ENCODE measurements around the gene CERCAM.

CERCAM gene

GRCh38 chr9:128459011-128459410 lies 38.4 kb downstream of the CERCAM start:
- H3K4me1 ChIP-seq (ENCODE audit: control insufficient read depth, insufficient read depth, low read length, unreplicated experiment) = peaks cover 5% of the 10 kb centered on the region
- no peaks in the 10 kb centered on the region for H3K27me3 ChIP-seq (ENCODE audit: insufficient read depth, low read length)
- H3K4me3 ChIP-seq (ENCODE audit: low read depth, low read length) = no peak overlapping the region
- peaks cover 14% of the 10 kb centered on the region for H3K79me2 ChIP-seq (ENCODE audit: control insufficient read depth, insufficient read depth, low read length, unreplicated experiment)
- H3K27ac ChIP-seq (ENCODE audit: low read depth, low read length) = no peak overlapping the region
- no peak overlapping the region for H2AFZ ChIP-seq (ENCODE audit: low read length, unreplicated experiment)
- H3K36me3 ChIP-seq (ENCODE audit: insufficient read depth, low read length) = no peaks in the 10 kb centered on the region

DNA sequence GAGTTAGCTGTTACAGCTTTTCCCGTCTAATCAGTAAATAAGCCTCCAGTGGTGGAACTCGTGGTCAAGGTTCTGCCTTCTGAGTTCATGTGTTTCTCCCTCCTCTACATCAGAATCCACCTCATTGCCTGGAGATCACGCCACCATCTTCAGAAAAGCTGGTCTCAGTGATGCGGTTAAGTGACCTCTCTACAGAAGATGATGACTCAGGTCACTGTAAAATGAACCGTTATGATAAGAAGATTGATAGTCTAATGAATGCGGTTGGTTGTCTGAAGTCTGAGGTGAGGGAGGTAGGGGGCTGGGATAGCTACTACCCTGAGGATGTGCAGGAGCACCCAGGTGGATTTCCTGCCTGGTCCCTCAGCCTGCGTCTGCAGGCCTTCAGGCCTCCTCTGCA lies 48.4 kb downstream of the CERCAM start:
- H3K27ac ChIP-seq (ENCODE audit: low read depth, low read length) = no peak overlapping the region
- H3K79me2 ChIP-seq (ENCODE audit: control insufficient read depth, insufficient read depth, low read length, unreplicated experiment) = no peaks in the 10 kb centered on the region
- no peak overlapping the region for H3K4me3 ChIP-seq (ENCODE audit: low read depth, low read length)
- peaks cover 7% of the 10 kb centered on the region for H3K4me1 ChIP-seq (ENCODE audit: control insufficient read depth, insufficient read depth, low read length, unreplicated experiment)
- H2AFZ ChIP-seq (ENCODE audit: low read length, unreplicated experiment) = no peak overlapping the region
- no peaks in the 10 kb centered on the region for H3K27me3 ChIP-seq (ENCODE audit: insufficient read depth, low read length)
- H3K36me3 ChIP-seq (ENCODE audit: insufficient read depth, low read length) = no peaks in the 10 kb centered on the region; the same call in 1 of the 2 replicates

DNA sequence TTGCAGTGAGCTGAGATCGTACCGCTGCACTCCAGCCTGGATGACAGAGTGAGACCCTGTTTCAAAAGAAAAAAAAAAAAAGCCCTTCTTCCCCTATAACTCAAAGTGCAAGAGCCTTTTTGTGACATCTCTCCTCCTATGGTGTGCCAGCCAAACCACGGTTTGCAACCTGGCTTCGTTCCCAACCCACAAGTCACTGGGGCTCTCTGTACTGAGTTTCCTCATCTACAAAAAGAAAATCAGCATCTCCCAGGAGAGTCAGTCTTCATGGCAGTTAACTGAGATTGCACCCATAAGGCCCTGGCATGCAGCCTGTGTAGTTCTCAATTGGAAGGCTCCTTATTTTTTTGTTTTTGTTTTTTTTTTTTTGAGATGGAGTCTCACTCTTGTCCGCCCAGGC lies 49.9 kb downstream of the CERCAM start:
- Histone ChIP-seq H3K79me2 (ENCODE audit: control insufficient read depth, insufficient read depth, low read length, unreplicated experiment) (no peaks in the 10 kb centered on the region), H3K4me1 (ENCODE audit: control insufficient read depth, insufficient read depth, low read length, unreplicated experiment) (peaks cover 7% of the 10 kb centered on the region), H3K27ac (ENCODE audit: low read depth, low read length) (no peak overlapping the region), H3K4me3 (ENCODE audit: low read depth, low read length) (no peak overlapping the region), H2AFZ (ENCODE audit: low read length, unreplicated experiment) (no peak overlapping the region), H3K27me3 (ENCODE audit: insufficient read depth, low read length) (no peaks in the 10 kb centered on the region), H3K36me3 (ENCODE audit: insufficient read depth, low read length) (0 out of 2 replicates have a peak, but pooled peaks cover 3% of the 10 kb centered on the region)

DNA sequence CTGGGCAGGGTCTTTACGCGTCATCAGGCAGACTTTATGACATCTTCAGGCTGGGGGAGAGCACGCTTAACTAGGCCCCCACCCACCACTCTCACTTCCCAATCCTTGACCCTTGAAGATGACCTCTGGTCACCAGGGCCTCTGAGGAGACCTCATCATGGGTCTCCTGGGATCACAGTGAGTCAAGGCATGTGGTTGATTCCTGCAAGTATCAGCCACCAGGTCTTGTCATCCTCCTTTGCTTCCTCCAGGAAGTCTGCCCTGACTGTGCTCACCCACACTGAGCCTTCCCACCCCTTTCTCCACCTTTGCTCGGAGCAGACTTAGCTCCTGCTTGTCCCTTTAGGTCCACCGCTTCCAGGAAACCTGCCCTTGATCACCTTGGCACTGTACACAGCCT lies 52.4 kb downstream of the CERCAM start:
- Histone ChIP-seq H3K4me1 (ENCODE audit: control insufficient read depth, insufficient read depth, low read length, unreplicated experiment) (peaks cover 7% of the 10 kb centered on the region), H2AFZ (ENCODE audit: low read length, unreplicated experiment) (no peak overlapping the region), H3K79me2 (ENCODE audit: control insufficient read depth, insufficient read depth, low read length, unreplicated experiment) (no peaks in the 10 kb centered on the region), H3K4me3 (ENCODE audit: low read depth, low read length) (no peak overlapping the region), H3K36me3 (ENCODE audit: insufficient read depth, low read length) (0 out of 2 replicates have a peak, but pooled peaks cover 3% of the 10 kb centered on the region), H3K27ac (ENCODE audit: low read depth, low read length) (no peak overlapping the region), H3K27me3 (ENCODE audit: insufficient read depth, low read length) (no peaks in the 10 kb centered on the region)

DNA sequence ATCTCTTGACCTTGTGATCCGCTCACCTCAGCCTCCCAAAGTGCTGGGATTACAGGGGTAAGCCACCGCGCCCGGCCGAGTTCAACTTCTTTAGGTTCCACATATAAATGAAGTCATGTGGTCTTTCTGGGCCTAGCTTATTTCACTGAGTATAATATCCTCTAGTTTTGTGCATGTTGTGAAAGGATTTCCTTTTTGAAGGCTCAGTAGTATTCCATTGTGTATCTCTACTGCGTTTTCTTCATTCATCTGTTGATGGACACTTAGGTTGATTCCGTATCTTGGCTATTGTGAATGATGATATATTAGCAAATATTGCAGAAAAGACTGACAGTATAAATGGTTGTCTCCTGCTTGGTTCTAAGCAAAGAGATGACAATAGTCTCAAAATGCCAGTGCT lies 55.2 kb downstream of the CERCAM start:
- Histone ChIP-seq H3K4me3 (ENCODE audit: low read depth, low read length) (no peak overlapping the region), H3K27ac (ENCODE audit: low read depth, low read length) (no peak overlapping the region), H2AFZ (ENCODE audit: low read length, unreplicated experiment) (no peak overlapping the region), H3K79me2 (ENCODE audit: control insufficient read depth, insufficient read depth, low read length, unreplicated experiment) (no peaks in the 10 kb centered on the region), H3K27me3 (ENCODE audit: insufficient read depth, low read length) (no peaks in the 10 kb centered on the region), H3K4me1 (ENCODE audit: control insufficient read depth, insufficient read depth, low read length, unreplicated experiment) (no peaks in the 10 kb centered on the region), H3K36me3 (ENCODE audit: insufficient read depth, low read length) (0 out of 2 replicates have a peak, but pooled peaks cover 5% of the 10 kb centered on the region)

GRCh38 chr9:128479262-128479661 lies 58.6 kb downstream of the CERCAM start:
- no peaks in the 10 kb centered on the region for H3K27me3 ChIP-seq (ENCODE audit: insufficient read depth, low read length)
- H3K4me3 ChIP-seq (ENCODE audit: low read depth, low read length) = no peak overlapping the region
- H3K36me3 ChIP-seq (ENCODE audit: insufficient read depth, low read length) = peaks cover 13% of the 10 kb centered on the region; the same call in 1 of the 2 replicates
- H3K27ac ChIP-seq (ENCODE audit: low read depth, low read length) = no peak overlapping the region
- no peak overlapping the region for H2AFZ ChIP-seq (ENCODE audit: low read length, unreplicated experiment)
- H3K4me1 ChIP-seq (ENCODE audit: control insufficient read depth, insufficient read depth, low read length, unreplicated experiment) = no peaks in the 10 kb centered on the region
- no peaks in the 10 kb centered on the region for H3K79me2 ChIP-seq (ENCODE audit: control insufficient read depth, insufficient read depth, low read length, unreplicated experiment)

GRCh38 chr9:128481561-128481960 lies 60.9 kb downstream of the CERCAM start:
- Histone ChIP-seq H3K4me1 (ENCODE audit: control insufficient read depth, insufficient read depth, low read length, unreplicated experiment) (no peaks in the 10 kb centered on the region), H2AFZ (ENCODE audit: low read length, unreplicated experiment) (no peak overlapping the region), H3K79me2 (ENCODE audit: control insufficient read depth, insufficient read depth, low read length, unreplicated experiment) (no peaks in the 10 kb centered on the region), H3K27me3 (ENCODE audit: insufficient read depth, low read length) (no peaks in the 10 kb centered on the region), H3K4me3 (ENCODE audit: low read depth, low read length) (no peak overlapping the region), H3K27ac (ENCODE audit: low read depth, low read length) (no peak overlapping the region), H3K36me3 (ENCODE audit: insufficient read depth, low read length) (peaks cover 17% of the 10 kb centered on the region; the same call in 1 of the 2 replicates)

GRCh38 chr9:128482186-128482585 lies 61.5 kb downstream of the CERCAM start:
- no peak overlapping the region for H3K4me3 ChIP-seq (ENCODE audit: low read depth, low read length)
- H3K79me2 ChIP-seq (ENCODE audit: control insufficient read depth, insufficient read depth, low read length, unreplicated experiment) = no peaks in the 10 kb centered on the region
- H2AFZ ChIP-seq (ENCODE audit: low read length, unreplicated experiment) = no peak overlapping the region
- H3K27me3 ChIP-seq (ENCODE audit: insufficient read depth, low read length) = no peaks in the 10 kb centered on the region
- H3K27ac ChIP-seq (ENCODE audit: low read depth, low read length) = no peak overlapping the region
- H3K4me1 ChIP-seq (ENCODE audit: control insufficient read depth, insufficient read depth, low read length, unreplicated experiment) = no peaks in the 10 kb centered on the region
- H3K36me3 ChIP-seq (ENCODE audit: insufficient read depth, low read length) = peaks cover 17% of the 10 kb centered on the region; the same call in 1 of the 2 replicates

DNA sequence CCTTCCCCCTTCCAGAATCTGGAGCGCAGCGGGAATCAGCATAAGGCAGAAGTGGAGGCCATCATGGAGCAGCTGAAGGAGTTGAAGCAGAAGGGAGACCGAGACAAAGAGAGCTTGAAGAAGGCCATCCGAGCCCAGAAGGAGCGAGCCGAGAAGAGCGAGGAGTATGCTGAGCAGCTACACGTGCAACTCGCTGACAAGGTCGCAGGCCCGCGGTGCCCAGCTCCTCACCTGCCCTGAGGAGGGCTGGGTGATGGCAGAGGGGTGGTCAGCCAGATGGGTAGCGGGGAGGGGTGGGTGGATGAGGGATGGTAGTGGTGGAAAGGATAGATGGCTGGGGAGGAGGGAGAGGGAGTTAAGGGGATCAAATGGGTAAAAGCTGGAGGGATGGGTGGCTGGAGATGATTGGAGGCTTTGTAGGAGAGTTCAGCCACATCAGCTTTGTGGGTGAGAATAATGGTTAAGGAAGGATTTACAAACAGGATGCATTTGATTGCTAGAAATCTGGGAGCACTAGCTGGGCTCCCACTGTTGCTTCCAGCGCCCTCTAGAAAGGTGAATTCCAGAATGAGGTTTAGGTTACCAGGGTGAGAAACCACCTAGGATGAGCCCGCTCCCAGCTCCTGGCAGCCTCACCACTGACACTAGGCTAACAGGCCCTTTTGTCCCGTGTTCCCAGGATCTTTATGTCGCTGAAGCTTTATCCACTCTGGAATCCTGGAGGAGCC lies 64.2 kb downstream of the CERCAM start:
- Histone ChIP-seq H3K27me3 (ENCODE audit: insufficient read depth, low read length) (no peaks in the 10 kb centered on the region), H2AFZ (ENCODE audit: low read length, unreplicated experiment) (no peak overlapping the region), H3K4me3 (ENCODE audit: low read depth, low read length) (no peak overlapping the region), H3K27ac (ENCODE audit: low read depth, low read length) (no peak overlapping the region), H3K36me3 (ENCODE audit: insufficient read depth, low read length) (peaks cover 15% of the 10 kb centered on the region; the same call in 1 of the 2 replicates), H3K79me2 (ENCODE audit: control insufficient read depth, insufficient read depth, low read length, unreplicated experiment) (no peaks in the 10 kb centered on the region), H3K4me1 (ENCODE audit: control insufficient read depth, insufficient read depth, low read length, unreplicated experiment) (no peaks in the 10 kb centered on the region)

GRCh38 chr9:128485414-128485855 lies 64.8 kb downstream of the CERCAM start:
- Histone ChIP-seq H3K36me3 (ENCODE audit: insufficient read depth, low read length) (peaks cover 15% of the 10 kb centered on the region; the same call in 1 of the 2 replicates), H3K27ac (ENCODE audit: low read depth, low read length) (no peak overlapping the region), H3K79me2 (ENCODE audit: control insufficient read depth, insufficient read depth, low read length, unreplicated experiment) (no peaks in the 10 kb centered on the region), H3K27me3 (ENCODE audit: insufficient read depth, low read length) (no peaks in the 10 kb centered on the region), H3K4me3 (ENCODE audit: low read depth, low read length) (no peak overlapping the region), H3K4me1 (ENCODE audit: control insufficient read depth, insufficient read depth, low read length, unreplicated experiment) (no peaks in the 10 kb centered on the region), H2AFZ (ENCODE audit: low read length, unreplicated experiment) (no peak overlapping the region)

GRCh38 chr9:128486201-128486600 lies 65.5 kb downstream of the CERCAM start:
- H3K36me3 ChIP-seq (ENCODE audit: insufficient read depth, low read length) = peaks cover 15% of the 10 kb centered on the region; the same call in 1 of the 2 replicates
- H3K79me2 ChIP-seq (ENCODE audit: control insufficient read depth, insufficient read depth, low read length, unreplicated experiment) = no peaks in the 10 kb centered on the region
- no peak overlapping the region for H3K4me3 ChIP-seq (ENCODE audit: low read depth, low read length)
- H2AFZ ChIP-seq (ENCODE audit: low read length, unreplicated experiment) = no peak overlapping the region
- H3K27me3 ChIP-seq (ENCODE audit: insufficient read depth, low read length) = no peaks in the 10 kb centered on the region
- no peak overlapping the region for H3K27ac ChIP-seq (ENCODE audit: low read depth, low read length)
- no peaks in the 10 kb centered on the region for H3K4me1 ChIP-seq (ENCODE audit: control insufficient read depth, insufficient read depth, low read length, unreplicated experiment)

Data from ACC112 (cell line).